Cardiac fibroblast (primary cell): ENCODE results near the gene ATXN7L1.
A peak's percentile ranks its signal among the peaks of the same experiment; 100 is the strongest.

Experiments used
- DNase-seq, 2 donors: peaks; one replicate each; pipeline versions ENCODE4 v3.0.0 to v3.0.0-alpha.2; 2010; ENCODE audit warnings: low read depth in 2 of 2
- H3K4me3 ChIP-seq, 2 donors: replicated peaks in 1 of 2; 1 replicate in 1 of 2; 2 replicates in 1 of 2; pipeline ENCODE4 v1.5.1; 2011; ENCODE audit warnings: low read depth in 2 of 2, low read length in 2 of 2, mild to moderate bottlenecking in 2 of 2, moderate library complexity in 1 of 2
- CTCF ChIP-seq: IDR thresholded peaks from one replicate; pipeline ENCODE4 v1.5.1; 2011; ENCODE audit warnings: low read depth, mild to moderate bottlenecking, low read length, inconsistent platforms

The ATXN7L1 gene

GRCh38 chr7:105875505-105875904 is 894 bp downstream of the ATXN7L1 start:
- no peak for TF ChIP-seq CTCF

GRCh38 chr7:105874055-105874454 is 2.3 kb downstream of the ATXN7L1 start:
- no peak for DNase-seq
- no peak overlapping the region for H3K4me3 ChIP-seq
- no peak for TF ChIP-seq CTCF

More at GRCh38 chr7:105875505-105875904, 894 bp downstream of the ATXN7L1 start:
- no peak for DNase-seq
- peak overlapping the region; percentile 58 to 84 for H3K4me3 ChIP-seq

- DNase-seq = no peak
- H3K4me3 ChIP-seq = no peak overlapping the region
- no peak for TF ChIP-seq CTCF
Observed at GRCh38 chr7:105872491-105872890, 3.9 kb downstream of the ATXN7L1 start.

- TF ChIP-seq CTCF = no peak
- DNase-seq = no peak
- H3K4me3 ChIP-seq = no peak overlapping the region
Observed at GRCh38 chr7:105871142-105871541, 5.3 kb downstream of the ATXN7L1 start.

GRCh38 chr7:105866102-105866801 is 10.1 kb downstream of the ATXN7L1 start:
- DNase-seq = no peak
- TF ChIP-seq CTCF = no peak
- H3K4me3 ChIP-seq = no peak overlapping the region

- TF ChIP-seq CTCF = no peak
- no peak overlapping the region for H3K4me3 ChIP-seq
- no peak for DNase-seq
Observed at GRCh38 chr7:105863876-105864275, 12.5 kb downstream of the ATXN7L1 start.

- no peak for DNase-seq
- H3K4me3 ChIP-seq = no peak overlapping the region
- TF ChIP-seq CTCF = no peak
Observed at GRCh38 chr7:105862770-105863169, 13.6 kb downstream of the ATXN7L1 start.
